ENCODE measurements around the gene KRT78. TPM values are rescaled to one million over a fixed set of nuclear protein-coding genes. Genes with fewer than 3 reads are reported as not detected.

KRT78 gene
- total and polyA plus RNA-seq, 2 donors (not counting 1 experiment from before 2014, with no cell fraction given), result not detected

DNA sequence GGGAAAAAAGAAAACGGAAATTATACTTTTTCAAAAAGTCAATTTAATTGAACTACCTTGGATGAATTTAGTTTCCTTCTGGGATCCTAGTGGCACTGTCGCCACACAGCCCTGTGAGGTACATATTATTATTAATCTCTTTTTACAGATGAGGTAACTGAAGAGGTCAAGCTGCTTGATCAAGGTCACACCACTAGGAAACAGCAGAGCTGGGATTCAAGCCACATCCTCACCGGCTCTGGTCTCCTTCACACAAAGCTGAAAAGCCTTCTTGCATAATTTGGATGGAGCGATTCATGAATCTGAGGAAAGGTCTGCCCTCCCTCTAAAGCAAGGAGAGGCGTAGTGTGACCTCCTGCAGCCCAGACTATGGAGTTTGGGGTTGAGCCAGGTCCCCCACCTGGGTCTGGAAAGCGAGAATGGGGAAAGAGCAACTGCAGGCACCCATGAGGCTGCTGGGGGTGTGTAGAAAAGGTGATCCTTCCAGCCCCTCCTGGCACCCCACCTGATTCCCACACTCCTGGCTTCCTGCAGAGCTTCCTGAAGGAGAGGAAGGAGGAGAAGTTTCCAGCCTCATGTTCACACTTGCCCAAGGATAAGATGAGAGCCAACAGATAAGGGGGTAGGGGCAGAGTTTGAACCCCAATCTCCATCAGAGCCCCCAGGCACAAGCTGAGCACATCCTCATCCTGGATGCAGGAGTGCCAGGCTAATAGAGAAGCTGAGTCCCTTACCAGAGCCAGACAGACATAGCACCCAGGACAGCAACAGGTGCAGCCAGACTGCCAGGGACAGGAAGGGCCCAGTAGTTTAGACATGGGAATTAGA is 10.8 kb downstream of the KRT78 start:
- Histone ChIP-seq H3K4me1 (ENCODE audit: control insufficient read depth in 2 of 2, insufficient read depth in 2 of 2, low read length in 2 of 2) (no peaks in the 10 kb centered on the region), H3K27ac (ENCODE audit: low read length in 2 of 2) (no peak overlapping the region), H3K4me3 (ENCODE audit: control extremely low read depth in 1 of 5, extremely low read depth in 1 of 5, insufficient read depth in 1 of 5, low read depth in 2 of 5, low read length in 4 of 5) (no peak overlapping the region), H3K36me3 (replicated peaks in 1 of 2; ENCODE audit: control extremely low read depth in 1 of 2, control insufficient read depth in 1 of 2, extremely low read depth in 1 of 2, insufficient read depth in 2 of 2, low read length in 1 of 2) (no peaks in the 10 kb centered on the region), H4K20me1 (ENCODE audit: control insufficient read depth, insufficient read depth, low read length, poor library complexity, severe bottlenecking) (no peaks in the 10 kb centered on the region), H3K9ac (ENCODE audit: low read length) (no peak overlapping the region), H3K79me2 (ENCODE audit: control insufficient read depth, insufficient read depth, low read length) (no peaks in the 10 kb centered on the region), H3K9me3 (ENCODE audit: control extremely low read depth in 1 of 3, control insufficient read depth in 2 of 3, insufficient read depth in 1 of 3, low read length in 2 of 3) (no peaks in the 10 kb centered on the region), H3K27me3 (replicated peaks in 1 of 4; ENCODE audit: control extremely low read depth in 1 of 4, control insufficient read depth in 3 of 4, insufficient read depth in 4 of 4, low read length in 3 of 4) (peaks cover 0 to 3% (median 0%) of the 10 kb centered on the region in 4 experiments), H2AFZ (ENCODE audit: insufficient read depth, low read depth, low read length, poor library complexity, severe bottlenecking) (no peak overlapping the region), H3K4me2 (replicated peaks; ENCODE audit: low read depth, low read length, poor library complexity, severe bottlenecking) (no peak overlapping the region)
- no peak overlapping the region for H3K27ac Mint-ChIP-seq
- no peaks in the 10 kb centered on the region for H3K9me3 Mint-ChIP-seq (ENCODE audit: insufficient read depth)
- POLR2A ChIA-PET, result no interaction called here
- TF ChIP-seq, protein P1, sequence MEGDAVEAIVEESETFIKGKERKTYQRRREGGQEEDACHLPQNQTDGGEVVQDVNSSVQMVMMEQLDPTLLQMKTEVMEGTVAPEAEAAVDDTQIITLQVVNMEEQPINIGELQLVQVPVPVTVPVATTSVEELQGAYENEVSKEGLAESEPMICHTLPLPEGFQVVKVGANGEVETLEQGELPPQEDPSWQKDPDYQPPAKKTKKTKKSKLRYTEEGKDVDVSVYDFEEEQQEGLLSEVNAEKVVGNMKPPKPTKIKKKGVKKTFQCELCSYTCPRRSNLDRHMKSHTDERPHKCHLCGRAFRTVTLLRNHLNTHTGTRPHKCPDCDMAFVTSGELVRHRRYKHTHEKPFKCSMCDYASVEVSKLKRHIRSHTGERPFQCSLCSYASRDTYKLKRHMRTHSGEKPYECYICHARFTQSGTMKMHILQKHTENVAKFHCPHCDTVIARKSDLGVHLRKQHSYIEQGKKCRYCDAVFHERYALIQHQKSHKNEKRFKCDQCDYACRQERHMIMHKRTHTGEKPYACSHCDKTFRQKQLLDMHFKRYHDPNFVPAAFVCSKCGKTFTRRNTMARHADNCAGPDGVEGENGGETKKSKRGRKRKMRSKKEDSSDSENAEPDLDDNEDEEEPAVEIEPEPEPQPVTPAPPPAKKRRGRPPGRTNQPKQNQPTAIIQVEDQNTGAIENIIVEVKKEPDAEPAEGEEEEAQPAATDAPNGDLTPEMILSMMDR (IDR thresholded peaks at IDR 0.05), result no peak
- no peak for TF ChIP-seq EZH2 (IDR thresholded peaks at IDR 0.05; ENCODE audit: borderline replicate concordance, insufficient read depth, low read depth, low read length, poor library complexity, severe bottlenecking)
- ATAC-seq (ENCODE audit: low read depth) (no peak), DNase-seq (no peak)
- H3K27me3 Mint-ChIP-seq, result peaks cover 54% of the 10 kb centered on the region
- no peak overlapping the region for H3K4me3 Mint-ChIP-seq
- intact Hi-C loops (cut with micrococcal nuclease), result no loop called here
- H3K4me1 Mint-ChIP-seq, result no peaks in the 10 kb centered on the region
- 100% methylated on average over 2 of the region's 6 CpGs for WGBS (ENCODE audit: insufficient coverage)
- CTCF ChIA-PET, result no interaction called here

DNA sequence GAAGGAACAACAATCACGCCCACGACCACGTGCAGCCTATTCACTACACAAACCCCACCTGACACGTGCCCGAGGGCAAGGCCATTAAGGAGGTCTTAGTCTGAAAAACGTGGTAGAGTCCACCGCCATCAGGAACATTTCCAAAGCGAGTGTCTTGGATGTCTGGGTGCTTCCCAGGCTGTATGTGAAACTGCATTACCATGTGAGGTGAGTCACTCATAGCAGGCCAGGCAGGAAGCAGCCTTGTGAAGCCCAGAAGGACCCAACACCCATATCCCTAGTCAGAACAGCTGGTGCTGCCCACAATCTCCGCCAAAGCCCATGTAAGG is 11.4 kb downstream of the KRT78 start:
- Mint-ChIP-seq H3K9me3 (ENCODE audit: insufficient read depth) (no peaks in the 10 kb centered on the region), H3K27ac (no peak overlapping the region), H3K4me3 (no peak overlapping the region), H3K27me3 (peaks cover 55% of the 10 kb centered on the region), H3K4me1 (no peaks in the 10 kb centered on the region)
- H3K36me3 ChIP-seq (replicated peaks in 1 of 2; ENCODE audit: control extremely low read depth in 1 of 2, control insufficient read depth in 1 of 2, extremely low read depth in 1 of 2, insufficient read depth in 2 of 2, low read length in 1 of 2), result no peaks in the 10 kb centered on the region
- H3K27me3 ChIP-seq (replicated peaks in 1 of 4; ENCODE audit: control extremely low read depth in 1 of 4, control insufficient read depth in 3 of 4, insufficient read depth in 4 of 4, low read length in 3 of 4), result peaks cover 0 to 2% (median 0%) of the 10 kb centered on the region in 4 experiments
- no peak overlapping the region for H3K4me3 ChIP-seq (ENCODE audit: control extremely low read depth in 1 of 5, extremely low read depth in 1 of 5, insufficient read depth in 1 of 5, low read depth in 2 of 5, low read length in 4 of 5)
- no peaks in the 10 kb centered on the region for H3K4me1 ChIP-seq (ENCODE audit: control insufficient read depth in 2 of 2, insufficient read depth in 2 of 2, low read length in 2 of 2)
- intact Hi-C loops (cut with micrococcal nuclease), result no loop called here
- TF ChIP-seq, protein P1 (IDR thresholded peaks at IDR 0.05), result no peak
- no peak for TF ChIP-seq EZH2 (IDR thresholded peaks at IDR 0.05; ENCODE audit: borderline replicate concordance, insufficient read depth, low read depth, low read length, poor library complexity, severe bottlenecking)
- no peaks in the 10 kb centered on the region for H4K20me1 ChIP-seq (ENCODE audit: control insufficient read depth, insufficient read depth, low read length, poor library complexity, severe bottlenecking)
- H3K4me2 ChIP-seq (replicated peaks; ENCODE audit: low read depth, low read length, poor library complexity, severe bottlenecking), result no peak overlapping the region
- H3K9ac ChIP-seq (ENCODE audit: low read length), result no peak overlapping the region
- POLR2A ChIA-PET, result no interaction called here
- H2AFZ ChIP-seq (ENCODE audit: insufficient read depth, low read depth, low read length, poor library complexity, severe bottlenecking), result no peak overlapping the region
- no peaks in the 10 kb centered on the region for H3K79me2 ChIP-seq (ENCODE audit: control insufficient read depth, insufficient read depth, low read length)
- CTCF ChIA-PET, result no interaction called here
- H3K9me3 ChIP-seq (ENCODE audit: control extremely low read depth in 1 of 3, control insufficient read depth in 2 of 3, insufficient read depth in 1 of 3, low read length in 2 of 3), result no peaks in the 10 kb centered on the region
- 79% methylated on average over 4 of the region's 9 CpGs for WGBS (ENCODE audit: insufficient coverage)
- ATAC-seq (ENCODE audit: low read depth) (no peak), DNase-seq (no peak)
- no peak overlapping the region for H3K27ac ChIP-seq (ENCODE audit: low read length in 2 of 2)
